KBM-7 (cell line): ENCODE measurements around the gene AKT2.

Source experiments
- DNase-seq: peaks from one replicate; pipeline ENCODE4 v3.0.0-alpha.2; 2015
- in situ Hi-C: fragments of 300-500 bp; cut with MboI; formaldehyde crosslinking; loops from 2 replicates; pipeline ENCODE4 v1.14.3; 2020; ENCODE audit warnings: low sequenced_read_pairs, low pct_unique_long_range_greater_than_20kb, mixed read lengths

The AKT2 gene

GRCh38 chr19:40277356-40278059 lies 7.6 kb downstream of the AKT2 start:
- in situ Hi-C loops = no loop called here
- no peak for DNase-seq

- peak; percentile 46 for DNase-seq
- in situ Hi-C loops = no loop called here
Measured at GRCh38 chr19:40274585-40275544, 10.3 kb downstream of the AKT2 start.

GRCh38 chr19:40273469-40274360 lies 11.4 kb downstream of the AKT2 start:
- in situ Hi-C loops = no loop called here
- DNase-seq = no peak

- DNase-seq = no peak
- in situ Hi-C loops = no loop called here
Measured at GRCh38 chr19:40272261-40272660, 12.9 kb downstream of the AKT2 start.

- DNase-seq = no peak
- in situ Hi-C loops = no loop called here
Measured at GRCh38 chr19:40271706-40272105, 13.4 kb downstream of the AKT2 start.

GRCh38 chr19:40270362-40271089 lies 14.6 kb downstream of the AKT2 start:
- in situ Hi-C loops = no loop called here
- DNase-seq = no peak

GRCh38 chr19:40269216-40269940 lies 15.8 kb downstream of the AKT2 start:
- in situ Hi-C loops = no loop called here
- no peak for DNase-seq

- in situ Hi-C loops = no loop called here
- DNase-seq = no peak
Measured at GRCh38 chr19:40267601-40267997, 17.5 kb downstream of the AKT2 start.

- in situ Hi-C loops = no loop called here
- DNase-seq = no peak
Measured at GRCh38 chr19:40266912-40267600, 18.1 kb downstream of the AKT2 start.

GRCh38 chr19:40266119-40266518 lies 19.0 kb downstream of the AKT2 start:
- in situ Hi-C loops = no loop called here
- no peak for DNase-seq

- no peak for DNase-seq
- in situ Hi-C loops = no loop called here
Measured at GRCh38 chr19:40265763-40266099, 19.4 kb downstream of the AKT2 start.

- no peak for DNase-seq
- in situ Hi-C loops = no loop called here
Measured at GRCh38 chr19:40265055-40265762, 19.9 kb downstream of the AKT2 start.

GRCh38 chr19:40264314-40265054 lies 20.7 kb downstream of the AKT2 start:
- no peak for DNase-seq
- in situ Hi-C loops = no loop called here

GRCh38 chr19:40263440-40264313 lies 21.5 kb downstream of the AKT2 start:
- in situ Hi-C loops = no loop called here
- DNase-seq = no peak

GRCh38 chr19:40262422-40262821 lies 22.7 kb downstream of the AKT2 start:
- in situ Hi-C loops = no loop called here
- DNase-seq = no peak

GRCh38 chr19:40261631-40262030 lies 23.5 kb downstream of the AKT2 start:
- in situ Hi-C loops = no loop called here
- no peak for DNase-seq
